Caco-2 (cell line): ENCODE results near the gene DLX6. TPM values are rescaled to one million over a fixed set of nuclear protein-coding genes. Genes with fewer than 3 reads are reported as not detected.

Source experiments
- BruUV-seq: library from RNA; stranded (reverse); fragments of 400-500 nt; replicated peaks from 2 replicates; lab custom pipeline; 2021; lab: Mats Ljungman, UMichigan
- CTCF ChIA-PET: fragments of 300-600 bp; sonication (Branson Sonifier 250); formaldehyde crosslinking; loops from one replicate; lab custom pipeline; 2022; ENCODE audit warnings: antibody characterized with exemption; lab: Charles Lee
- POLR2A ChIA-PET: fragments of 300-600 bp; sonication (Branson Sonifier 250); formaldehyde crosslinking; loops from one replicate; lab custom pipeline; 2022; ENCODE audit warnings: antibody characterized with exemption; lab: Charles Lee
- DNase-seq, 2 experiments: peaks; one replicate each; pipeline versions ENCODE4 v3.0.0 to v3.0.0-alpha.2; 2020 to 2022
- H3K27me3 ChIP-seq: replicated peaks from 2 replicates; pipeline ENCODE4 v1.6.0; 2011; ENCODE audit warnings: low read length; ENCODE audit not compliant: control insufficient read depth, insufficient read depth
- H3K36me3 ChIP-seq: 2 replicates; pipeline ENCODE4 v1.5.1; 2011; ENCODE audit warnings: low read length; ENCODE audit not compliant: control insufficient read depth, insufficient read depth
- H3K4me1 ChIP-seq: fragments of 250-450 bp; sonication (Bioruptor Pico); 2 replicates; pipeline ENCODE4 v1.5.1; 2020; ENCODE audit warnings: mild to moderate bottlenecking
- H3K4me3 ChIP-seq: 2 replicates; pipeline ENCODE4 v1.5.1; 2011; ENCODE audit warnings: low read depth, mild to moderate bottlenecking, control low read depth, low read length
- H3K9me3 ChIP-seq: fragments of 250-450 bp; sonication (Bioruptor Pico); 2 replicates; pipeline ENCODE4 v1.5.1; 2020; ENCODE audit warnings: mild to moderate bottlenecking, moderate library complexity
- H3K27ac Mint-ChIP-seq: one replicate; pipeline ENCODE4 v1.8.0; 2022; ENCODE audit warnings: mixed read lengths; ENCODE audit not compliant: unreplicated experiment
- H3K27me3 Mint-ChIP-seq: one replicate; pipeline ENCODE4 v1.8.0; 2022; ENCODE audit warnings: mixed read lengths; ENCODE audit not compliant: insufficient read depth, unreplicated experiment
- H3K36me3 Mint-ChIP-seq: one replicate; pipeline ENCODE4 v1.8.0; 2022; ENCODE audit warnings: mild to moderate bottlenecking, mixed read lengths; ENCODE audit not compliant: insufficient read depth, unreplicated experiment
- H3K4me1 Mint-ChIP-seq: one replicate; pipeline ENCODE4 v1.8.0; 2022; ENCODE audit warnings: low read depth, mixed read lengths; ENCODE audit not compliant: unreplicated experiment
- H3K4me3 Mint-ChIP-seq: one replicate; pipeline ENCODE4 v1.8.0; 2022; ENCODE audit warnings: mild to moderate bottlenecking, moderate library complexity, mixed read lengths; ENCODE audit not compliant: unreplicated experiment
- H3K9me3 Mint-ChIP-seq: one replicate; pipeline ENCODE4 v1.8.0; 2022; ENCODE audit warnings: mixed read lengths; ENCODE audit not compliant: unreplicated experiment
- CTCF ChIP-seq, 2 experiments: fragments of 200-600 bp in 1 of 2; IDR thresholded peaks; 1 replicate in 1 of 2; 2 replicates in 1 of 2; pipeline versions ENCODE4 v1.5.1 to v1.8.0; 2011 to 2022; ENCODE audit warnings: antibody characterized with exemption in 1 of 2, control low read depth in 1 of 2, inconsistent platforms in 1 of 2, low read depth in 1 of 2, low read length in 1 of 2, mild to moderate bottlenecking in 1 of 2, moderate library complexity in 1 of 2; ENCODE audit not compliant: insufficient read depth in 1 of 2, severe bottlenecking in 1 of 2, unreplicated experiment in 1 of 2
- intact Hi-C: fragments of 100-400 bp; cut with micrococcal nuclease; formaldehyde crosslinking; loops from one replicate; pipeline ENCODE4 v1.10.0; 2022; ENCODE audit not compliant: unreplicated experiment
- total RNA-seq: library from RNA; stranded (reverse); gene quantifications from 2 replicates; pipeline ENCODE4 v1.2.3, GENCODE V29; 2022

Gene DLX6
- total RNA-seq, 1 experiment from 2014 or later, result 3.5 TPM

GRCh38 chr7:96968981-96969380 is 36.4 kb upstream of the DLX6 start:
- Mint-ChIP-seq H3K27me3 (peaks cover 12% of the 10 kb centered on the region), H3K36me3 (no peaks in the 10 kb centered on the region), H3K9me3 (no peaks in the 10 kb centered on the region), H3K27ac (no peak overlapping the region), H3K4me3 (no peak overlapping the region), H3K4me1 (no peaks in the 10 kb centered on the region)
- CTCF ChIA-PET, result no interaction called here
- POLR2A ChIA-PET, result no interaction called here
- H3K36me3 ChIP-seq, result no peaks in the 10 kb centered on the region
- no peak overlapping the region for H3K4me3 ChIP-seq
- no peak for TF ChIP-seq CTCF (IDR thresholded peaks at IDR 0.05; ENCODE audit: insufficient read depth in 1 of 2, low read depth in 1 of 2, low read length in 1 of 2, severe bottlenecking in 1 of 2, unreplicated experiment in 1 of 2)
- intact Hi-C loops, result no loop called here
- no peaks in the 10 kb centered on the region for H3K9me3 ChIP-seq
- H3K4me1 ChIP-seq, result no peaks in the 10 kb centered on the region
- DNase-seq, result no peak
- BruUV-seq, result no TSS peak
- H3K27me3 ChIP-seq, result no peaks in the 10 kb centered on the region

- ChIA-PET POLR2A (no interaction called here), CTCF (no interaction called here)
- H3K27me3 Mint-ChIP-seq, result peaks cover 8% of the 10 kb centered on the region
Measured at GRCh38 chr7:96970739-96971138, 34.6 kb upstream of the DLX6 start.

GRCh38 chr7:96973986-96974385 is 31.4 kb upstream of the DLX6 start:
- Histone ChIP-seq H3K4me3 (no peak overlapping the region), H3K27me3 (no peaks in the 10 kb centered on the region), H3K9me3 (no peaks in the 10 kb centered on the region; the same call in 1 of the 2 replicates), H3K36me3 (no peaks in the 10 kb centered on the region), H3K4me1 (no peaks in the 10 kb centered on the region)
- no peak overlapping the region for H3K27ac Mint-ChIP-seq
- H3K4me1 Mint-ChIP-seq, result no peaks in the 10 kb centered on the region
- no peaks in the 10 kb centered on the region for H3K9me3 Mint-ChIP-seq
- peaks cover 8% of the 10 kb centered on the region for H3K27me3 Mint-ChIP-seq
- no TSS peak for BruUV-seq
- no peaks in the 10 kb centered on the region for H3K36me3 Mint-ChIP-seq
- POLR2A ChIA-PET, result no interaction called here
- no peak for DNase-seq
- H3K4me3 Mint-ChIP-seq, result no peak overlapping the region
- no peak for TF ChIP-seq CTCF (IDR thresholded peaks at IDR 0.05; ENCODE audit: insufficient read depth in 1 of 2, low read depth in 1 of 2, low read length in 1 of 2, severe bottlenecking in 1 of 2, unreplicated experiment in 1 of 2)
- intact Hi-C loops, result no loop called here
- CTCF ChIA-PET, result no interaction called here

More at GRCh38 chr7:96970739-96971138, 34.6 kb upstream of the DLX6 start:
- Mint-ChIP-seq H3K4me1 (no peaks in the 10 kb centered on the region), H3K4me3 (no peak overlapping the region), H3K36me3 (no peaks in the 10 kb centered on the region), H3K9me3 (no peaks in the 10 kb centered on the region), H3K27ac (no peak overlapping the region)
- intact Hi-C loops, result no loop called here
- H3K36me3 ChIP-seq, result no peaks in the 10 kb centered on the region
- BruUV-seq, result no TSS peak
- H3K4me1 ChIP-seq, result no peaks in the 10 kb centered on the region
- H3K9me3 ChIP-seq, result no peaks in the 10 kb centered on the region
- TF ChIP-seq CTCF (IDR thresholded peaks at IDR 0.05; ENCODE audit: insufficient read depth in 1 of 2, low read depth in 1 of 2, low read length in 1 of 2, severe bottlenecking in 1 of 2, unreplicated experiment in 1 of 2), result no peak
- DNase-seq, result no peak
- H3K27me3 ChIP-seq, result no peaks in the 10 kb centered on the region
- H3K4me3 ChIP-seq, result no peak overlapping the region
